Neuronal stem cell (in vitro differentiated cells): ENCODE measurements around the gene MPG.
A peak's percentile ranks its signal among the peaks of the same experiment; 100 is the strongest.

Experiments used
- DNase-seq: peaks from one replicate; pipeline ENCODE4 v3.0.0-alpha.2; 2013; ENCODE audit warnings: low spot score
- H2AFZ ChIP-seq: one replicate; pipeline ENCODE4 v1.6.1; 2013; ENCODE audit warnings: mild to moderate bottlenecking, low read length, inconsistent platforms
- H2AK5ac ChIP-seq: 2 replicates; pipeline ENCODE4 v1.6.1; 2013; ENCODE audit warnings: low read depth, mild to moderate bottlenecking, inconsistent platforms, low read length, moderate library complexity, mixed read lengths
- H2BK120ac ChIP-seq: 2 replicates; pipeline ENCODE4 v1.6.1; 2013; ENCODE audit warnings: low read depth, mild to moderate bottlenecking, inconsistent platforms, low read length, moderate library complexity, mixed read lengths
- H2BK12ac ChIP-seq: one replicate; pipeline ENCODE4 v1.6.1; 2013; ENCODE audit warnings: low read length, inconsistent platforms
- H2BK15ac ChIP-seq: 2 replicates; pipeline ENCODE4 v1.6.1; 2013; ENCODE audit warnings: mild to moderate bottlenecking, low read length, inconsistent platforms, mixed read lengths
- H2BK5ac ChIP-seq: one replicate; pipeline ENCODE4 v1.6.1; 2013; ENCODE audit warnings: inconsistent platforms, mild to moderate bottlenecking, low read length, moderate library complexity
- H3K14ac ChIP-seq: one replicate; pipeline ENCODE4 v1.6.1; 2013; ENCODE audit warnings: low read length, inconsistent platforms
- H3K18ac ChIP-seq: 2 replicates; pipeline ENCODE4 v1.6.1; 2013; ENCODE audit warnings: low read length, inconsistent platforms
- H3K23ac ChIP-seq: 2 replicates; pipeline ENCODE4 v1.6.1; 2013; ENCODE audit warnings: low read depth, mild to moderate bottlenecking, mixed read lengths, low read length, inconsistent platforms; ENCODE audit not compliant: poor library complexity
- H3K27ac ChIP-seq: replicated peaks from 3 replicates; pipeline ENCODE4 v1.5.1; 2013; ENCODE audit warnings: low read length, inconsistent platforms
- H3K27me3 ChIP-seq, 3 experiments: 2 replicates each; pipeline ENCODE4 v1.6.1; 2013; ENCODE audit warnings: low read length in 3 of 3, mild to moderate bottlenecking in 2 of 3, inconsistent platforms in 1 of 3, low read depth in 1 of 3, mixed read lengths in 1 of 3, moderate library complexity in 1 of 3; ENCODE audit not compliant: control insufficient read depth in 3 of 3, insufficient read depth in 3 of 3
- H3K36me3 ChIP-seq, 2 donors: replicated peaks in 1 of 2; 2 replicates each; pipeline ENCODE4 v1.6.1; 2013; ENCODE audit warnings: low read length in 2 of 2; ENCODE audit not compliant: control insufficient read depth in 2 of 2, insufficient read depth in 2 of 2
- H3K4ac ChIP-seq: 2 replicates; pipeline ENCODE4 v1.6.1; 2013; ENCODE audit warnings: inconsistent platforms, mild to moderate bottlenecking, low read length, moderate library complexity
- H3K4me1 ChIP-seq, 2 donors: 1 replicate in 1 of 2; 2 replicates in 1 of 2; pipeline ENCODE4 v1.6.1; 2013; ENCODE audit warnings: low read length in 2 of 2, low read depth in 1 of 2; ENCODE audit not compliant: control insufficient read depth in 2 of 2, insufficient read depth in 1 of 2
- H3K4me2 ChIP-seq: one replicate; pipeline ENCODE4 v1.6.1; 2013; ENCODE audit warnings: mild to moderate bottlenecking, low read length, inconsistent platforms; ENCODE audit not compliant: insufficient read depth, poor library complexity, severe bottlenecking
- H3K4me3 ChIP-seq, 2 donors: 2 replicates each; pipeline ENCODE4 v1.5.1; 2013; ENCODE audit warnings: low read length in 2 of 2, mild to moderate bottlenecking in 2 of 2, inconsistent platforms in 1 of 2, moderate library complexity in 1 of 2
- H3K79me1 ChIP-seq: one replicate; pipeline ENCODE4 v1.6.1; 2013; ENCODE audit warnings: low read depth, mild to moderate bottlenecking, inconsistent platforms, low read length, moderate library complexity
- H3K9ac ChIP-seq: one replicate; pipeline ENCODE4 v1.6.1; 2013; ENCODE audit warnings: mild to moderate bottlenecking, low read depth, low read length, inconsistent platforms; ENCODE audit not compliant: poor library complexity
- H3K9me3 ChIP-seq, 2 donors: replicated peaks in 1 of 2; 2 replicates each; pipeline versions ENCODE3 to v1.6.1; 2013; ENCODE audit warnings: low read length in 2 of 2, mild to moderate bottlenecking in 2 of 2, inconsistent platforms in 1 of 2, low read depth in 1 of 2, mixed read lengths in 1 of 2, moderate library complexity in 1 of 2; ENCODE audit not compliant: control insufficient read depth in 2 of 2, insufficient read depth in 1 of 2
- H4K8ac ChIP-seq: one replicate; pipeline ENCODE4 v1.6.1; 2013; ENCODE audit warnings: low read depth, mild to moderate bottlenecking, inconsistent platforms, low read length, moderate library complexity
- H4K91ac ChIP-seq: one replicate; pipeline ENCODE4 v1.6.1; 2013; ENCODE audit warnings: low read length, low read depth, mild to moderate bottlenecking, inconsistent platforms; ENCODE audit not compliant: poor library complexity
- WGBS, 2 donors: extraction: QIAGEN DNeasy Blood & Tissue Kit; methylation state at CpG; one replicate each; pipeline ENCODE4 v1.1.7; 2013; ENCODE audit warnings: missing lambda C conversion rate in 2 of 2, mixed read lengths in 1 of 2; ENCODE audit not compliant: insufficient read length in 2 of 2, insufficient replicate concordance in 1 of 2; ENCODE audit errors: extremely low coverage in 2 of 2; 5-methylcytosine and 5-hydroxymethylcytosine counted together

Gene MPG

GRCh38 chr16:64914-65255, 13.1 kb upstream of the MPG start:
- Histone ChIP-seq H3K4me1 (peaks cover 17 to 25% of the 10 kb centered on the region in 2 donors), H2BK5ac (peak overlapping the region; percentile 1)
- no CpG with 5 or more reads among the region's 9 CpGs for WGBS, 2 donors

GRCh38 chr16:65745-66144, 12.3 kb upstream of the MPG start:
- no peak overlapping the region for H2BK5ac ChIP-seq
- H3K9ac ChIP-seq = no peak overlapping the region
- H3K4me3 ChIP-seq = no peak overlapping the region
- peaks cover 25 to 38% of the 10 kb centered on the region in 2 donors for H3K36me3 ChIP-seq
- H3K14ac ChIP-seq = no peak overlapping the region
- no peak overlapping the region for H2BK120ac ChIP-seq
- H3K79me1 ChIP-seq = peaks cover 3% of the 10 kb centered on the region
- no peak overlapping the region for H3K18ac ChIP-seq
- H2BK12ac ChIP-seq = no peak overlapping the region
- peak; percentile 64 for DNase-seq
- H2AFZ ChIP-seq = no peak overlapping the region
- H3K23ac ChIP-seq = peak overlapping the region; percentile 8
- no peak overlapping the region for H3K4ac ChIP-seq
- H3K27ac ChIP-seq = no peak overlapping the region
- H3K27me3 ChIP-seq = no peaks in the 10 kb centered on the region
- H3K9me3 ChIP-seq = no peaks in the 10 kb centered on the region
- H4K91ac ChIP-seq = no peak overlapping the region
- no peak overlapping the region for H4K8ac ChIP-seq
- H3K4me1 ChIP-seq = peaks cover 17 to 29% of the 10 kb centered on the region in 2 donors
- WGBS, 2 donors = no CpG with 5 or more reads among the region's 17 CpGs
- H3K4me2 ChIP-seq = no peak overlapping the region
- H2AK5ac ChIP-seq = no peak overlapping the region
- no peak overlapping the region for H2BK15ac ChIP-seq

More at GRCh38 chr16:64914-65255, 13.1 kb upstream of the MPG start:
- H2BK120ac ChIP-seq = no peak overlapping the region
- no peak overlapping the region for H2AFZ ChIP-seq
- H2BK12ac ChIP-seq = no peak overlapping the region
- H3K79me1 ChIP-seq = peaks cover 3% of the 10 kb centered on the region
- H3K27ac ChIP-seq = no peak overlapping the region
- no peak overlapping the region for H3K4me2 ChIP-seq
- no peak overlapping the region for H4K91ac ChIP-seq
- H3K23ac ChIP-seq = no peak overlapping the region
- no peak overlapping the region for H2BK15ac ChIP-seq
- no peak overlapping the region for H4K8ac ChIP-seq
- peaks cover 33 to 46% of the 10 kb centered on the region in 2 donors for H3K36me3 ChIP-seq
- no peak overlapping the region for H3K9ac ChIP-seq
- H3K14ac ChIP-seq = no peak overlapping the region
- no peak overlapping the region for H2AK5ac ChIP-seq
- no peak overlapping the region for H3K4me3 ChIP-seq
- no peaks in the 10 kb centered on the region for H3K9me3 ChIP-seq
- H3K4ac ChIP-seq = no peak overlapping the region
- no peaks in the 10 kb centered on the region for H3K27me3 ChIP-seq
- no peak for DNase-seq
- H3K18ac ChIP-seq = no peak overlapping the region

- WGBS, 2 donors = no CpG with 5 or more reads among the region's 13 CpGs
- H4K8ac ChIP-seq = no peak overlapping the region
Observed at GRCh38 chr16:66309-67182, 11.5 kb upstream of the MPG start.

DNA sequence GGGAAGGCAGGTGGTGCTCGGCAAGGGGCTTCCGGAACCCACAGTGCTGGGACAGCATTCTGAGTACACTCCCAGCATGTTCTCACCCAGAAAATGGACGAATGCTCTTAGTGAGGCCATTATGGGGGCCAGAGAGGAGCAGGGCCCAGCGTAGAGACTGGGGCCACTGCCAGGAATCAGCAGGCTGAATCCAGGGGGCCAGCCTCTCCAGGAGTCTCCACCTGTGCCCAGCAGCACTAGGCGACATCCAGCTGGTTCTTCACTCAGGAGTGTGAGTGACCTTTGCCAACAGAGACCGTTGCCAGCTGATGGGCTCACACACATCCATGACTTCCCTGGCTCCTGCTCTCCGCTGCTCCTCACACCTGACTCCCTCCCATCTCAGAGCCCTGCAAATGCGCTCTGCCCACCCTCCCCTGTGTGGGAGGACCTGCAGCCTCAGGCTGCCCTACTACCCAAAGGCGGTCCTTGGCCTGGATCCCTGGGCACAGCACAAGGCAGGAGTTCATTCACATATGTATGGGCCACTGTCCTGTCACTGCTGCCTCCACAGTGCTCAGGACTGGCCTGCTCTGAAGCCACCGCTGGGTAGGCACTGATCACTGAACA, 10.7 kb upstream of the MPG start:
- H4K8ac ChIP-seq = no peak overlapping the region
- H3K79me1 ChIP-seq = peaks cover 3% of the 10 kb centered on the region
- WGBS, 2 donors = no CpG with 5 or more reads among the region's 10 CpGs
- no peak overlapping the region for H2BK5ac ChIP-seq
- H3K36me3 ChIP-seq = peaks cover 22 to 25% of the 10 kb centered on the region in 2 donors
- no peak overlapping the region for H4K91ac ChIP-seq
- peak overlapping the region; percentile 92 for H3K18ac ChIP-seq
- peak overlapping the region; percentile 60 for H2BK15ac ChIP-seq
- no peak overlapping the region for H3K4me3 ChIP-seq
- no peaks in the 10 kb centered on the region for H3K9me3 ChIP-seq
- no peak for DNase-seq
- peak overlapping the region; percentile 80 for H3K9ac ChIP-seq
- H3K14ac ChIP-seq = peak overlapping the region; percentile 63
- H2AFZ ChIP-seq = no peak overlapping the region
- no peaks in the 10 kb centered on the region for H3K27me3 ChIP-seq
- peak overlapping the region; percentile 93 for H2BK12ac ChIP-seq
- H3K4ac ChIP-seq = peak overlapping the region; percentile 0
- H3K4me1 ChIP-seq = peaks cover 25 to 35% of the 10 kb centered on the region in 2 donors
- no peak overlapping the region for H3K27ac ChIP-seq
- no peak overlapping the region for H3K4me2 ChIP-seq
- H2AK5ac ChIP-seq = peak overlapping the region; percentile 53
- H2BK120ac ChIP-seq = no peak overlapping the region
- H3K23ac ChIP-seq = peak overlapping the region; percentile 92

More at GRCh38 chr16:66309-67182, 11.5 kb upstream of the MPG start:
- H3K9me3 ChIP-seq = no peaks in the 10 kb centered on the region
- H3K4ac ChIP-seq = no peak overlapping the region
- H3K14ac ChIP-seq = peak overlapping the region; percentile 11
- H3K9ac ChIP-seq = peak overlapping the region; percentile 6
- H3K4me2 ChIP-seq = no peak overlapping the region
- H3K27ac ChIP-seq = no peak overlapping the region
- H3K27me3 ChIP-seq = no peaks in the 10 kb centered on the region
- peaks cover 3% of the 10 kb centered on the region for H3K79me1 ChIP-seq
- H3K4me3 ChIP-seq = no peak overlapping the region
- H3K23ac ChIP-seq = no peak overlapping the region
- H2BK15ac ChIP-seq = peak overlapping the region; percentile 6
- no peak overlapping the region for H4K91ac ChIP-seq
- H2BK120ac ChIP-seq = no peak overlapping the region
- DNase-seq = no peak
- H2AK5ac ChIP-seq = peak overlapping the region; percentile 53
- H3K4me1 ChIP-seq = peaks cover 22 to 35% of the 10 kb centered on the region in 2 donors
- no peak overlapping the region for H2BK12ac ChIP-seq
- H3K18ac ChIP-seq = peak overlapping the region; percentile 41
- peaks cover 22 to 32% of the 10 kb centered on the region in 2 donors for H3K36me3 ChIP-seq
- H2AFZ ChIP-seq = no peak overlapping the region
- no peak overlapping the region for H2BK5ac ChIP-seq
